Type B pancreatic cell (in vitro differentiated cells): ENCODE results near the gene NAA80. TPM values are rescaled to one million over a fixed set of nuclear protein-coding genes. Genes with fewer than 3 reads are reported as not detected.

ENCODE experiments used
- DNase-seq: peaks from one replicate; pipeline ENCODE4 v3.0.0; 2021; ENCODE audit warnings: mixed read lengths; ENCODE audit not compliant: unreplicated experiment; ENCODE audit errors: extremely low spot score
- H3K27ac Mint-ChIP-seq: 2 replicates; pipeline ENCODE4 v1.8.0; 2021; ENCODE audit warnings: mild to moderate bottlenecking, mixed read lengths
- H3K27me3 Mint-ChIP-seq: 2 replicates; pipeline ENCODE4 v1.8.0; 2021; ENCODE audit warnings: mixed read lengths
- H3K36me3 Mint-ChIP-seq: 2 replicates; pipeline ENCODE4 v1.8.0; 2021; ENCODE audit warnings: mixed read lengths
- H3K4me1 Mint-ChIP-seq: one replicate; pipeline ENCODE4 v1.8.0; 2021; ENCODE audit warnings: mixed read lengths; ENCODE audit not compliant: unreplicated experiment
- H3K4me3 Mint-ChIP-seq: 2 replicates; pipeline ENCODE4 v1.8.0; 2021; ENCODE audit warnings: mild to moderate bottlenecking, mixed read lengths
- H3K9me3 Mint-ChIP-seq: 2 replicates; pipeline ENCODE4 v1.8.0; 2021; ENCODE audit warnings: mixed read lengths
- long read RNA-seq: library from polyadenylated mRNA; unstranded; transcript quantifications from one replicate; pipeline ENCODE4 v2.0.0, GENCODE V29; 2020
- total RNA-seq: library from RNA; stranded (reverse); gene quantifications from 2 replicates; pipeline ENCODE4 v1.2.1, GENCODE V29; 2021; ENCODE audit warnings: low replicate concordance
- TF ChIP-seq, protein P1 (sequence below): fragments of 200-600 bp; sonication (generic); conservative IDR thresholded peaks from 2 replicates; pipeline ENCODE4 v1.5.0; 2021; ENCODE audit warnings: antibody characterized with exemption, mild to moderate bottlenecking

Gene NAA80, protein sequence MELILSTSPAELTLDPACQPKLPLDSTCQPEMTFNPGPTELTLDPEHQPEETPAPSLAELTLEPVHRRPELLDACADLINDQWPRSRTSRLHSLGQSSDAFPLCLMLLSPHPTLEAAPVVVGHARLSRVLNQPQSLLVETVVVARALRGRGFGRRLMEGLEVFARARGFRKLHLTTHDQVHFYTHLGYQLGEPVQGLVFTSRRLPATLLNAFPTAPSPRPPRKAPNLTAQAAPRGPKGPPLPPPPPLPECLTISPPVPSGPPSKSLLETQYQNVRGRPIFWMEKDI
- 12.9 and 13.0 TPM in 2 replicates for total RNA-seq
- long read RNA-seq = 0 reads

DNA sequence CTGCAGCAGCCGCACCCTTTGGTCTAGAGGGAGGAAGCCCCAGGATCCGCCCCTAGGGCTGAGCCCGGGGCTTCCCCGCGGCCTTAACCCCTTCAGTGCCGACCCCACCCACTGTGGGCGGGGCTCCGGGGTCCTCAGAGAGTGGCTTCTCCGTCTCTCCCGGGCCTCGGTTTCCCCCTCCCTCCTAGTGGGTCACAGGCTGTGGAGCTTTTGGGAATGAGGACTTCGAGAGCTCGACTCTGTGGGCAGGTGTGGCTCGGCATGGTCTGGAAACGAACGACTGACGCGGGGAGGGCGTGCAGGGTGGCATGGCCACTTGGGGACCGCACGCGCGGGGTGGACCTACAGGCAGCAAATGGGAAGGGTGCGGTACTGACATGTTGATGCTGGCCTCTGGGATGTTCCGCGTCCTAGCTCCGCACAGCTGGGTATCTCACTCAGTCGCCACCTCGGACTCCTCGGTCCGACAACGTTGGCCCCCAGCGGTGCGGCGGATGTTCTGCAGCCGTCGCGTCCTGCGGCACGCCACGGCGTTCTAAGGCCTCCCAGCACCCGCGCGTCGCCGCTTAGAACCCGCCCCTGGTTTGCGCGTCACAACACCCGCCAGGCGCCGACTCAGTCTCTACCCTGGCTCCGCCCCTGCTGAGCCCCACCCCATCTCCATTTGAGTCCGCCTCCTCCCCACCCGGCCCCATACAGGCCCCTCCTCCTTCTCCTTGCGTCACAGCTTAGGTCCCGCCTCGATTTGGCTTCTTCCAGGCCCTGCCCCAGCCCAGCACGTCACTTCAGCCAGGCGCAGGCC, at the start of gene NAA80, which contains the start of gene HYAL3:
NAA80 (minus strand) TSS at position 570 of the 802 bp plus-strand sequence. CDS start 1,942 bp downstream, outside the sequence.
HYAL3 (minus strand) TSS at position 570 of the 802 bp plus-strand sequence. CDS start 3,803 bp downstream, outside the sequence.
- Mint-ChIP-seq H3K9me3 (no peaks in the 10 kb centered on the region), H3K27me3 (no peaks in the 10 kb centered on the region), H3K36me3 (no peaks in the 10 kb centered on the region), H3K4me3 (peak within 1 kb of the TSS; percentile 98), H3K4me1 (peaks cover 18% of the 10 kb centered on the region), H3K27ac (peak within 1 kb of the TSS; percentile 99)
- TF ChIP-seq, protein P1, sequence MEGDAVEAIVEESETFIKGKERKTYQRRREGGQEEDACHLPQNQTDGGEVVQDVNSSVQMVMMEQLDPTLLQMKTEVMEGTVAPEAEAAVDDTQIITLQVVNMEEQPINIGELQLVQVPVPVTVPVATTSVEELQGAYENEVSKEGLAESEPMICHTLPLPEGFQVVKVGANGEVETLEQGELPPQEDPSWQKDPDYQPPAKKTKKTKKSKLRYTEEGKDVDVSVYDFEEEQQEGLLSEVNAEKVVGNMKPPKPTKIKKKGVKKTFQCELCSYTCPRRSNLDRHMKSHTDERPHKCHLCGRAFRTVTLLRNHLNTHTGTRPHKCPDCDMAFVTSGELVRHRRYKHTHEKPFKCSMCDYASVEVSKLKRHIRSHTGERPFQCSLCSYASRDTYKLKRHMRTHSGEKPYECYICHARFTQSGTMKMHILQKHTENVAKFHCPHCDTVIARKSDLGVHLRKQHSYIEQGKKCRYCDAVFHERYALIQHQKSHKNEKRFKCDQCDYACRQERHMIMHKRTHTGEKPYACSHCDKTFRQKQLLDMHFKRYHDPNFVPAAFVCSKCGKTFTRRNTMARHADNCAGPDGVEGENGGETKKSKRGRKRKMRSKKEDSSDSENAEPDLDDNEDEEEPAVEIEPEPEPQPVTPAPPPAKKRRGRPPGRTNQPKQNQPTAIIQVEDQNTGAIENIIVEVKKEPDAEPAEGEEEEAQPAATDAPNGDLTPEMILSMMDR = peak; percentile 64
- DNase-seq = peak; percentile 99

DNA sequence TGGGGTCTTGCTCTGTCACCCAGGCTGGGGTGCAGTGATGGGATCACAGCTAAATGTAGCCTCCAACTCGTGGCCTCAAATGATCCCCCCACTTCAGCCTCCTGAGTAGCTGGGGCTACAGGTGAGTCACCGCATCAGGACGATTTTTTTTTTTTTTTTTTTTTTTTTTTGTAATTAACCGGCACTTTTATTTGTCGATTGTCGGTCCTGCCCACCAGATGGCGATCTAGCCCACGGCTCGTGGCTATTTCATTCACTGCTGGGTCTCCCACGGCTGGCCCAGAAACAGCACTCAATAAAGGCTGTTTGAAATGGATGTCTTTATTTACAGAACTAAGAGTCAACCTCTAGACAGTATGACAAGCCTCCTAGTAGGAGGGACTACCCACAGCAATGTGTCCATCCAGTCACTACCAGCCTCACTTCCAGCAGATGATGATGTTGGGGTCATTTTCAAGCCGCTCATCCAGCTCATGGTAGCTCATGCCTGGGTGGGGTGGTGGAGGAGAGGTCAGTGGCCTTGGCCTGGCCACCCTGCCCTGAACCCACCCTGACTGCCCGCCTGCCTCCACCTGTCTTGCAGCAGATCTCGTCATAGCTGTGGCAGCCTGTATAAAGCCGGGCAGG, 48.1 kb upstream of the NAA80 start:
- H3K4me3 Mint-ChIP-seq = peak overlapping the region; percentile 60
- H3K4me1 Mint-ChIP-seq = peaks cover 24% of the 10 kb centered on the region
- H3K9me3 Mint-ChIP-seq = no peaks in the 10 kb centered on the region
- peaks cover 30% of the 10 kb centered on the region for H3K27me3 Mint-ChIP-seq
- no peaks in the 10 kb centered on the region for H3K36me3 Mint-ChIP-seq
- TF ChIP-seq, protein P1 = peak; percentile 82
- DNase-seq = no peak
- no peak overlapping the region for H3K27ac Mint-ChIP-seq

DNA sequence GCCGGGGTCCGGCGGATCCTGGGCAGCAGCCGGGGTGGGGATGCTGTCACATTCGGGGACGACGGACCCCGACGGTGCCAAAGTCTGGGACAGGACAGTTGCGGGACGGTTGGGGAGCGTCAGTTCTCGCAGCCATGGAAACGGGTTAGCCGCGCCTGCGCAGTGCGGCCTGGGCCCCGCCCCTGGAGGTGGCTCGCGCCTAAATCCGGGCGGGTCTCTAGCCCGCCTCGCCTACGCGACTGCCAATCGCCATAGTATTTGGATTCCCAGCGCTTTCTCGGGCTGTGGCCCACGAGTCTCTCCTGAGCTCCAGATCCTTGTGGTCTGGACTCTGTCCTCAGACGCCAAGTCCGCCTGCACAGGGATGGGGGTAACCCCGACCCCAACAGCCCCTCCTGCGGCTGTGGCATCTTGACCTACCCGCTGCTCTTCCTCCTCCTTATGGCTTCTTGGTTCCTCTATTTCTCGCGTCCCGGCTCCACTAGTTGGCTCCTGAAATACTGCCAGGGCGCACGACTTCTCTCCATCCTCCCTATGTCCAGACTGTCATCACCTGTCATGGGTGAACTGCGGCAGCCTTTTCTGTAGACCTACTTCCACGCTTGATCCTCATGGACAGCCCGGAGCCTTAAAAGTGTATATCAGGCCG, 46.5 kb upstream of the NAA80 start, which contains the start of gene ZMYND10:
ZMYND10 (minus strand) TSS at position 147 of the 649 bp plus-strand sequence. CDS start 153 bp downstream, outside the sequence.
- TF ChIP-seq, protein P1 = no peak
- peaks cover 18% of the 10 kb centered on the region for H3K4me1 Mint-ChIP-seq
- H3K27ac Mint-ChIP-seq = peak within 1 kb of the TSS; percentile 79
- H3K9me3 Mint-ChIP-seq = no peaks in the 10 kb centered on the region
- DNase-seq = no peak
- peaks cover 45% of the 10 kb centered on the region for H3K27me3 Mint-ChIP-seq
- no peaks in the 10 kb centered on the region for H3K36me3 Mint-ChIP-seq
- H3K4me3 Mint-ChIP-seq = peak within 1 kb of the TSS; percentile 83

DNA sequence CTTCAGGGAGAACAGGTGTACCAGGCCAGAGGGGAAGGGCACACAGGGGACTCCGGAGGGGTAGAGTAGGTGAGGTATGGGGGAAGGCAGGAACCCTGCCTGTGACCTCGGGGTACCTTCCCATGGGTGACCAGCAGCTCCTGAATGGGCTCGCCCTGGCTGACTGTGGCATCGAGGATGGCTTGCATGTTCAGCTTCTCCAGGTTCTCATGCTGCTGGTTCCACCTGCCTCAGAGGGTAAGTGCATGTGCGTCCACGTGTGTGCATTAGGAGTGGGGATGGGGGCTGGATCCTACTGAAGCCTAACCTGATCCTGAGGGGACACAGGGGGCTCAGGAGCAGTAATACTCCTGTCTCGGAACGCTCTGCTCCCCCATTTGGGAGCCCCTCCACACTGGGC, 45.8 kb upstream of the NAA80 start:
- no peak for DNase-seq
- H3K4me1 Mint-ChIP-seq = peaks cover 12% of the 10 kb centered on the region
- H3K36me3 Mint-ChIP-seq = no peaks in the 10 kb centered on the region
- H3K4me3 Mint-ChIP-seq = peak overlapping the region; percentile 83
- no peak overlapping the region for H3K27ac Mint-ChIP-seq
- TF ChIP-seq, protein P1 = no peak
- H3K27me3 Mint-ChIP-seq = peaks cover 49% of the 10 kb centered on the region
- H3K9me3 Mint-ChIP-seq = no peaks in the 10 kb centered on the region
